GM19025 (cell line): ENCODE measurements around the gene SMIM13.

Experiments used
- ATAC-seq: cut with Tn5 transposase; IDR thresholded peaks from one replicate; pipeline ENCODE4 v1.9.1; 2021; ENCODE audit warnings: mild to moderate bottlenecking, low read depth, moderate library complexity; ENCODE audit not compliant: unreplicated experiment

SMIM13 gene

GRCh38 chr6:11093626-11094410, at the start of gene SMIM13:
SMIM13 (plus strand) TSS chr6:11093834; CDS start chr6:11094314, 480 bp downstream.
- ATAC-seq = peak; percentile 88

GRCh38 chr6:11043961-11044711, 49.5 kb upstream of the SMIM13 start, which contains the start of gene ELOVL2:
ELOVL2 (minus strand) TSS chr6:11044305; CDS start chr6:11044230, 75 bp downstream.
- ATAC-seq = peak; percentile 47

GRCh38 chr6:11044712-11045167, 48.9 kb upstream of the SMIM13 start:
- ATAC-seq = no peak

- ATAC-seq = no peak
These were observed 42.9 kb upstream of the SMIM13 start for GRCh38 chr6:11050731-11051130.

DNA sequence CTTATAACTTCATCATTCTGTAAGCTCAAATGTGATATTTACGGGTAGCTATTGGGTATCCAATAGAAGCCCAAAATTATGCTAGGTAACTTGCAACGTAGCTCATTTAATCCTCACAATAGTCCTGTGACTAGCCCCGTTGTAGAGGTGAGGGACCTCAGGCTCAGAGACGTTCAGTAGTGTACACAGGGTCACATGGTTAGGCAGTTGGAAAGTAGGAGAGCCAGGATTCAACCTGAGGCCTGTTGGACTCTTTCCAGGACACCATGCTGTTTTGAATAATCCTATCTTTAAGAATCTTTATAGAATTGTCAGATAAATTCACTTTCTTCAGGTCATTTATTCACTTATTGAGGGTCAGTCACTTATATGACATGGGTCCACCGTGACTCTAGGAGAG, 40.3 kb upstream of the SMIM13 start:
- ATAC-seq = no peak

- no peak for ATAC-seq
These were observed 38.9 kb upstream of the SMIM13 start for GRCh38 chr6:11054722-11055121.

DNA sequence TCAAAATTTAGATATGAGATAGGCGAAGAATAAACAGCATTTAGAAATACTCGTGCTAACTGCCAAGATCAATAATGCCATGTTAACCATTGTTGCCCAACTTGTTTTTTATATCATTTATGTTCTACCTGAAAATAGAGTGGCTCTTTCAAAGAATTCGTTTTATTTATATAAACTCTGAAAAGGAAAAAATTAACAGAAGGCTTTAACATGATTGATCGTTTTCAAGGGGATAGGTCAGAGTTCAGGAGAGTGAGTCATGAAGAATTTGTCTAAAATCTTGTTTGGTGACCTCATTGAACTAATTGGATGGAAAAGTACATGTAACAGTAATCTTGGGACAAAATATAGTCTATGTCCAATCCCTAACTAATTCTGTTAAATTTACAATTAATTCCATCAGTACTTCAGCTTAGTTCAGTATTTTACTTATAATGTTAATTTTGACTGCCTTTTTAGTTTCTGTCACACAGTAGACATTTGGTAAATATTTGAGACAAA, 38.5 kb upstream of the SMIM13 start:
- ATAC-seq = no peak

- ATAC-seq = no peak
These were observed 36.8 kb upstream of the SMIM13 start for GRCh38 chr6:11056871-11057270.

- ATAC-seq = no peak
These were observed 35.2 kb upstream of the SMIM13 start for GRCh38 chr6:11058406-11058805.

- ATAC-seq = no peak
These were observed 31.6 kb upstream of the SMIM13 start for GRCh38 chr6:11062083-11062482.

DNA sequence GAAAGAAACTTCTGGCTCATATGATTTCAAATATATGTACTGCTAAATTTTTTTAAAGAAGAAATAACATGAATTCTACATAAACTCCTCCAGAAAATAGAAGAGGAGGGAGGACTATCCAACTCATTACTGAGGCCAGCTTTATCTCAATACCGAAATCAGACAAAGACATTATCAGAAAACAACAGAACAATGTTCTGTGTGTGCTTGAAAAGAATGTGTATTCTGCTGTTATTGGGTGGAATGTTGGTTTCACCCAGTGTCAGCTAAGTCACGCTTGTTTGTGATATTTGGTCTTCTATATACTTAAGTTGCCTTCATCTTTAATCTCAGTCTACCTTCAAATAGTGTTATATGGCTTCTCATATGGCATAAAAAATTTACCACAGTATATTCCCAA, 30.9 kb upstream of the SMIM13 start:
- ATAC-seq = no peak

- ATAC-seq = no peak
These were observed 28.8 kb upstream of the SMIM13 start for GRCh38 chr6:11064836-11065235.

DNA sequence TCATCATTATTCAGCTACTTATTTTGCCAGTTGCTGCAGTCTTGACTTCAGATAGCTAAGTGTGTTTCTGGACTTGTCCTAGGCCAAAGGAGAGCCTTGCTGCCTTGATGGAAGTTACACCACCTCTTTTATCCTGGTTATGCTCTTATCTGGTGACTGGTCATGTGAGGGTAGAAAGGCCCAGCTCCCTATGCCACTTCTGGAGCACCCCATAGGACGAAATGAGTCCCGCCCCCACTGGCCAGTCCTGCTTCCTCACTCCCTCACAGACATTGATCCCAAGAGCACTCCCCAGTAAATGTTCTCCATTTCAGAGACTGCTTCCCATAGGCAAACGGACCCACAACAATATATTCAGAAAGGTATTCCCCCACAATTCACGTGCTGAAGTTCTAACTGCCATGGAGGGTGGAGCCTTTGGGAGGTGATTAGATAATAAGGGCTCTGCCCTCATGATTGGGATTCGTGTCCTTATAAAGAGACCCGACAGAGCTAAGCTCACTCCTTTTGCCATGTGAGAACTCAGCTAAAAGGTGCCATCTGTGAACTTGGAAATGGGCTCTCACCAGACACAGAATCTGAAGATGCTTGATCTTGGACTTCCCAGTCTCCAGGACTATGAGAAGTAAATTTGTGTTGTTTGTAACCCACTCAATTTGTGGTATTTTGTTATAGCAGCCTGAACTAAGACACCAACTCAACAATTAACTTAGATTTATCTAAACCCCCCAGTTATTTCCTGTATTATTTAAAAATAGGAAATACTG, 28.0 kb upstream of the SMIM13 start:
- ATAC-seq = no peak

GRCh38 chr6:11066505-11067347, 26.9 kb upstream of the SMIM13 start:
- ATAC-seq = no peak

- ATAC-seq = no peak
These were observed 26.3 kb upstream of the SMIM13 start for GRCh38 chr6:11067348-11067747.

DNA sequence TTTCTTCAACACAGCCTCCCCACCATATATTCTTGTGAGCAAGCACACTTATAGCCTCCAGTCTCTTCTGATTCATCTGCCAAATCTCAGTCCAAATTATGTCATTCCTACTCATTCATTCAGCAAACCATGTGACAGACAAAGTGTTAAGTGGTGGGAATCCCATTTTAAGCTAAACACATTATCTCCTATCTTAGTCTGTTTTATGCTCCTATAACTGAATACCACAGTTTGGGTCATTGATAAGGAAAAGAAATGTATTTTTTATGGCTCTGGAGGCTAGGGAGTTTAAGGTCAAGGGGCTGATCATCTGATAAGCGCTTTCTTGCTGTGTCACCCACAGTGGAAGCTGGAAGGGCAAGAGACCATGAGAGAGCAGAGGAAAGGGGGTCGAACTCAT, 23.9 kb upstream of the SMIM13 start:
- no peak for ATAC-seq

- no peak for ATAC-seq
These were observed 21.5 kb upstream of the SMIM13 start for GRCh38 chr6:11072101-11072500.

DNA sequence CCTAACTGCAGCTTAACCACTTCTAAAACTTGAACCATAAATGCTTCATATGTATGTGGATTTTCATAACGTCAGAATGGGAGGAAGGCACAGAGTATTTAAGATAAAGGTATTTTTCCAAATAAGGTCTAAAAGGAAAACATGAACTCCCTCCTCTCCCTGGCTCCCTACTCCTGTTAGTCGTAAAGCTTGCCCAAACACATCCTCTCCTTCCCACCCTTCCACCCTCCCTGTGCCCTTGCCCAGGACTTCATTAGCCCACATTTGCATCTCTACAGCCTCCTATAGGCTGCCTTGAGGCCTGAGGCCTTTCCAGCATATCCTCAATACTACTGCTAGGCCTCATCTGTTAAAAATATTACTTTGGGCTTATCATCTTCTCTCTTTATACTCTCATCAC, 17.1 kb upstream of the SMIM13 start:
- no peak for ATAC-seq

GRCh38 chr6:11078266-11078665, 15.4 kb upstream of the SMIM13 start:
- no peak for ATAC-seq

DNA sequence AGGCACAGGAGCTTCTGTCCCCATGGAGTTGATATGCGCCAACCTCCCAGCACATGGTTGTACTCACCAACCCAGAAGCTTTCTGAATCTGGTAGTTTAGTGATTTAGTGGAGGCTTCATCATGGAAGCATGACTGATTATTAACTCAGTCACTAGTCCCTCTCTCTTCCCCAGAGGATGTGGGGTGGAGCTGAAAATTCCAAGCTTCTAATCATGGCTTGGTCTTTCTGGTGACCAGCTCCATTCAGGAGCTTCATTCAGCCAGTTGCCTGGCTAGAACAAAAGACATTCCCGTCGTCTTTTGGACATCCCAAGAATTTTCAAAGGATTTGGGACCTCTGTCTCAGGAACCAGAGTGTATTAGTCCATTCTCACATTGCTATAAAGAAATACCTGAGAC, 13.3 kb upstream of the SMIM13 start:
- no peak for ATAC-seq
